Activated CD4-positive, alpha-beta T cell treated with anti-CD3 and anti-CD28 coated beads, Interleukin-2, amount 10 ng/mL, durations not matched to agents 24 days and 14 days (primary cell): ENCODE results near the gene USP21. TPM values are rescaled to one million over a fixed set of nuclear protein-coding genes. Genes with fewer than 3 reads are reported as not detected.

Experiments used
- DNase-seq: peaks from one replicate; pipeline ENCODE4 v3.0.0; 2022
- H3K27ac Mint-ChIP-seq: one replicate; pipeline ENCODE4 v1.8.0; 2022; ENCODE audit warnings: mild to moderate bottlenecking, mixed read lengths
- H3K27me3 Mint-ChIP-seq: one replicate; pipeline ENCODE4 v1.8.0; 2022; ENCODE audit warnings: mixed read lengths
- H3K36me3 Mint-ChIP-seq: one replicate; pipeline ENCODE4 v1.8.0; 2022; ENCODE audit warnings: low read depth, mild to moderate bottlenecking, mixed read lengths
- H3K4me1 Mint-ChIP-seq: one replicate; pipeline ENCODE4 v1.8.0; 2021; ENCODE audit warnings: mixed read lengths
- H3K4me3 Mint-ChIP-seq: one replicate; pipeline ENCODE4 v1.8.0; 2022; ENCODE audit warnings: mild to moderate bottlenecking, moderate library complexity, mixed read lengths
- H3K9me3 Mint-ChIP-seq: one replicate; pipeline ENCODE4 v1.8.0; 2021; ENCODE audit warnings: mixed read lengths
- intact Hi-C: fragments of 100-400 bp; cut with micrococcal nuclease; formaldehyde crosslinking; loops from one replicate; pipeline ENCODE4 v1.15.1; 2023
- total RNA-seq: library from RNA; stranded (reverse); gene quantifications from 2 replicates; pipeline ENCODE4 v1.2.3, GENCODE V29; 2022

USP21 gene
- total RNA-seq, 1 donor from 2014 or later, result 32.7 TPM

- H3K4me3 Mint-ChIP-seq, result peak overlapping the region; percentile 83
- H3K27ac Mint-ChIP-seq, result peak overlapping the region; percentile 98
- intact Hi-C loops, result loop anchor here (1.0 to 2.0 kb wide), 4 partner anchors 10 to 35 kb away; partner anchors contain the start of genes B4GALT3, DEDD and UFC1
- peaks cover 39% of the 10 kb centered on the region for H3K4me1 Mint-ChIP-seq
- peaks cover 49% of the 10 kb centered on the region for H3K36me3 Mint-ChIP-seq
- no peak for DNase-seq
- H3K9me3 Mint-ChIP-seq, result no peaks in the 10 kb centered on the region
- no peaks in the 10 kb centered on the region for H3K27me3 Mint-ChIP-seq
These were observed 7.6 kb downstream of the USP21 start for GRCh38 chr1:161166669-161167548.

DNA sequence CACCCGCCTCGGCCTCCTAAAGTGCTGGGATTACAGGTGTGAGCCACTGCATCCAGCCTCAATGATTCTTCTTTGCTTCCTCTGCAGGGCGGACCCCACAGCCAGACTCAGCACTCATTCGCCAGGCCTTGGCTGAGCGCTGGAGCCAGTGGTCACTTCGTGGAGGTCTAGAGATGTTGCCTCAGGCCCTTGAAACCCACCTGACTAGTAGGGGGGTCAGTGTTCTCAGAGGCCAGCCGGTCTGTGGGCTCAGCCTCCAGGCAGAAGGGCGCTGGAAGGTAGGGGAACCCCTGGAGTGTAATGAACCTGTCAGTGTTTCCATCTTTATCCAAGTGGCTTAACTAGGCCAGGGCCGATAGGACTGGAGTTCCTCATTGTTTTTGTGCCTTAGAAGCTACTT lies 9.6 kb downstream of the USP21 start:
- peaks cover 50% of the 10 kb centered on the region for H3K36me3 Mint-ChIP-seq
- H3K27ac Mint-ChIP-seq, result peak overlapping the region; percentile 37
- intact Hi-C loops, result no loop called here
- no peak for DNase-seq
- H3K4me1 Mint-ChIP-seq, result peaks cover 37% of the 10 kb centered on the region
- H3K9me3 Mint-ChIP-seq, result no peaks in the 10 kb centered on the region
- no peaks in the 10 kb centered on the region for H3K27me3 Mint-ChIP-seq
- no peak overlapping the region for H3K4me3 Mint-ChIP-seq

DNA sequence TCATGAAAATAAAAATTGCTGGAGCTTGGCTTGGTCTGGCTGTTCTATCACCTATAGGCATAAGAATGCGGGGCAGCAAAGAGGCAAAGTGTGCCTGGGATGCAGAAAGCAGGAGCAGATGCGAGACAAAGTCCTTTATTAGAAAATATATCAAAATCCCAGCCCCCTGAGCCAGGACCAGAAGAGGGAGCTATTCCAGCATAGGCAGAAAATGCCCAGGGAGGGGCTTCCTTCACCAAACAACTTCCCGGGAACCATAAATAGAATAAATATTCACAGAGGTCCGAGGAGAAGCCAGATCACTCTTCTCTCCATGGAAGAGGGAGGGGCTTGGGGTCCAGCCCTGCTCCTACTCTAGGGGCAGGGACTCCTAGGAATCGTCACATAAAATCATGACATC lies 11.9 kb downstream of the USP21 start:
- no peak for DNase-seq
- H3K36me3 Mint-ChIP-seq, result peaks cover 59% of the 10 kb centered on the region
- H3K4me3 Mint-ChIP-seq, result no peak overlapping the region
- H3K9me3 Mint-ChIP-seq, result no peaks in the 10 kb centered on the region
- intact Hi-C loops, result no loop called here
- peaks cover 40% of the 10 kb centered on the region for H3K4me1 Mint-ChIP-seq
- H3K27ac Mint-ChIP-seq, result no peak overlapping the region
- no peaks in the 10 kb centered on the region for H3K27me3 Mint-ChIP-seq

DNA sequence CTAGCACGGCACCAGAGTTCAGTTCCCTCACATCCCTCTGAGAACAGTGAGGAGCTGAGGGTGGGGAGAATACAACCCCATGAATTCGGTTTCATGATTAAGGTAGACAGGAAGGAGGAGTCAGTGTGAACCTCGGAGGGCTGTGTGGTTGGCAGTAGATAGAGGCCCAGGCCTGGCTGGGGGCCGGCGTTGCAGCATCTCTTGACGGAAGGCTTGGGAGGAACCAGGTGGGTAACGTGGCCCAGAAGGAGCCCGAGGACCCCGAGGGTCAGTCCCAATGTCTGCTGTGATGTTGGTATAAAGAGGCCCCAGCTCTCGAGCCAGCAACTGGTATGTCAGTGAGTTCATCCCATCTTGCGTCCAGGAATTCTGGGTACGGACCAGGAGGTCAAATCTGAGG lies 12.4 kb downstream of the USP21 start:
- H3K4me3 Mint-ChIP-seq, result no peak overlapping the region
- no peaks in the 10 kb centered on the region for H3K27me3 Mint-ChIP-seq
- intact Hi-C loops, result no loop called here
- H3K27ac Mint-ChIP-seq, result no peak overlapping the region
- H3K36me3 Mint-ChIP-seq, result peaks cover 63% of the 10 kb centered on the region
- DNase-seq, result no peak
- H3K9me3 Mint-ChIP-seq, result no peaks in the 10 kb centered on the region
- peaks cover 44% of the 10 kb centered on the region for H3K4me1 Mint-ChIP-seq

- Mint-ChIP-seq H3K4me1 (peaks cover 42% of the 10 kb centered on the region), H3K36me3 (peaks cover 65% of the 10 kb centered on the region)
- intact Hi-C loops, result no loop called here
These were observed 13.0 kb downstream of the USP21 start for GRCh38 chr1:161172349-161172748.

DNA sequence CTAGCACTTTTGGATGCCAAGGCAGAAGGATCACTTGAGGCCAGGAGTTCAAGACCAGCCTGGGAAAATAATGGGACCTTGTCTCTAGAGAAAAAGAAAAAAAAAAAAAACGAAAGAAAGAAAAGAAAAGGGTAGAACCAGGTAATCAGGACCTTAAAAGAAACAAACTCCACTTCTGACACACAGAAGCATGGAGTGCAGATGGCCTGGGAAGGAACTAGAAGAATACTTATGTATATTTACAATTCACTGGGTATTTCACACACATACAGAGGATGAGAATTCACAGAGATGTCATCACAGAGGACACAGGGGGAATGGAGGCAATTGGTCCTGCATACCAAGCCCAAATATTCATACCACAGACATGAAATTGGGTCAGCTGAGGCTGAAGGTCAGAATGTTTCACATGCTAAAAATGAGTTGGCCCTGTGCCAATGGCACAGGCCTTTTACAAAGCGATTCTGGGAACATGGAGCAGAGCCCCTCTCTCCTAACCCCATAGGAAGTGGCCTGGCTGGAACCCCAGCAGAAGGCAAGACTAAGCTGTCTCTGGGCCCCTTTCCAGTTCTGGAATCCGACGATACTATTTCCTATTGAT lies 13.6 kb downstream of the USP21 start:
- H3K27me3 Mint-ChIP-seq, result no peaks in the 10 kb centered on the region
- no peak overlapping the region for H3K4me3 Mint-ChIP-seq
- H3K36me3 Mint-ChIP-seq, result peaks cover 65% of the 10 kb centered on the region
- peaks cover 45% of the 10 kb centered on the region for H3K4me1 Mint-ChIP-seq
- DNase-seq, result no peak
- no peaks in the 10 kb centered on the region for H3K9me3 Mint-ChIP-seq
- no peak overlapping the region for H3K27ac Mint-ChIP-seq
- intact Hi-C loops, result no loop called here

More at GRCh38 chr1:161172349-161172748, 13.0 kb downstream of the USP21 start:
- Mint-ChIP-seq H3K4me3 (no peak overlapping the region), H3K27ac (no peak overlapping the region), H3K27me3 (no peaks in the 10 kb centered on the region), H3K9me3 (no peaks in the 10 kb centered on the region)
- DNase-seq, result no peak

- intact Hi-C loops, result no loop called here
- Mint-ChIP-seq H3K27ac (no peak overlapping the region), H3K36me3 (peaks cover 65% of the 10 kb centered on the region), H3K9me3 (no peaks in the 10 kb centered on the region), H3K4me1 (peaks cover 47% of the 10 kb centered on the region), H3K4me3 (no peak overlapping the region), H3K27me3 (no peaks in the 10 kb centered on the region)
- DNase-seq, result no peak
These were observed 14.4 kb downstream of the USP21 start for GRCh38 chr1:161173711-161174110.

GRCh38 chr1:161174911-161175310 lies 15.6 kb downstream of the USP21 start:
- intact Hi-C loops, result no loop called here
- Mint-ChIP-seq H3K27me3 (no peaks in the 10 kb centered on the region), H3K4me3 (peak overlapping the region; percentile 100), H3K4me1 (peaks cover 44% of the 10 kb centered on the region), H3K36me3 (peaks cover 60% of the 10 kb centered on the region), H3K9me3 (no peaks in the 10 kb centered on the region), H3K27ac (peak overlapping the region; percentile 1)
- no peak for DNase-seq

DNA sequence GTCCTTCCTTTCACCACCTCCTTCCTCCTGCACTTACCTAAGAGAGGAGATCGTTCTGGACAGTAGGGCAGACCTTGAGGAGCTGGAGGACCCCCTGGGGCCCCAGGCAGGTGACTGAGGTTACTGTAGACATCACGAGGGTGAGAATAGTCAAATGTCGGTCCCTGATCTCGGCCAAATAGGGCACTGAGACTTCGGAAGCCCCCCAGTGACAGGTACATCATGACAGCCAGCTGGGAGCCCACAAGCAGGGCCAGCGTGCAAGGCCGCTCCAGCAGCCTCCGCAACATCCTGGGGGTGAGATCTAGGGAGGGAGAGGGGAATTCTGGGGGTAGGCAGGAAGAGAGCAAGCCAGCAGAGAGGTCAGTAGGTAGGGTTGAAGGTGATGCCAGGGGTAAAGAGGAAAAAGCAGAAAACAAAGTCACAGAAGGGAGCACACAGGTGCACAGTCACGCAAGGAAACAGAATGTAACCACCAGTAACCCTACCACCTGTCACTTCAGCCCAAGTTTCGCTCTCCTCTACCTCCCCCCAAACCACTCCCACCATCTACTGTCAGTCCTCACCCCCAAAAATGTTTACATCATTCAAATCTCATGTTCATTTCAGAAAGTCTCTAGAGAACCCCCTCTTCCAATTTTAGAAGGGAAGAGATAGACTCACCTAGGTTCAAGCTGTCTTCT lies 16.6 kb downstream of the USP21 start:
- no peaks in the 10 kb centered on the region for H3K9me3 Mint-ChIP-seq
- no peak for DNase-seq
- peaks cover 51% of the 10 kb centered on the region for H3K4me1 Mint-ChIP-seq
- H3K36me3 Mint-ChIP-seq, result peaks cover 56% of the 10 kb centered on the region
- intact Hi-C loops, result loop anchor here (2.0 kb wide), 1 partner anchor 17 kb away; the partner anchor contains the start of gene USP21
- peak overlapping the region; percentile 100 for H3K4me3 Mint-ChIP-seq
- H3K27me3 Mint-ChIP-seq, result no peaks in the 10 kb centered on the region
- H3K27ac Mint-ChIP-seq, result peak overlapping the region; percentile 100

DNA sequence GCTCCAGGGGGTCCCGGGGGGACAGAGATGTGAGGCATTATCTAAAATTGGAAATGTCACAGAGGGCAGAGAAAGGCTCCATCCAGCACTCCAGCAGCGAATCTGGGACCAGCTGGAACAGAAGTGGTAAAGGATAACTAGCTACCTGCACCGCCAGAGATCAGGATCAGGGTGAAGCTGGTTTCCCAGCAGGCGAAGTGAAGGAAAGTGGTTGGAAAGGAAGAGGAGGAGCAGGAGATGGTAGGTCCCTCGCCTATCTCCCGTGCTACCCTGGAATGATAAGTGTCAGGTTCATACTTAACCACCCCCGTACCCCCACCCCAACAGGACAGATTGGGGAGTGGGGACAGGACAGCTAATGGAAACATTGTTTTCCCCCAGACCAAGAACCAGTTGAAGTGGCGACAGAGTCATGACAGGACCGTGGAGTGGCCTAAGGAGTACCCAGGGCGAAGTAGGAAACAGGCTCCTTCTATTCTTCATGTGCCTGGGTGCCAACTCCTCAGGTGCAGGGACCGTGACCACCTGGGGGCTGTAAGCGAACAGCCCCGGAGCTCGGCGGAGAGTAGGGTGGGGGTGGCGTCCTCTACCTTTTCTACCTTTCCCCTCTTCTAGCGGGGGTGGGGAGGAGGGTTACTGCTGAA lies 17.3 kb downstream of the USP21 start:
- Mint-ChIP-seq H3K4me3 (peak overlapping the region; percentile 100), H3K36me3 (peaks cover 50% of the 10 kb centered on the region), H3K9me3 (no peaks in the 10 kb centered on the region), H3K4me1 (peaks cover 54% of the 10 kb centered on the region), H3K27ac (peak overlapping the region; percentile 100), H3K27me3 (no peaks in the 10 kb centered on the region)
- DNase-seq, result no peak
- intact Hi-C loops, result loop anchor here (1.0 to 2.0 kb wide), 2 partner anchors 10 to 18 kb away; partner anchors contain the start of genes PPOX and USP21

- Mint-ChIP-seq H3K4me1 (peaks cover 59% of the 10 kb centered on the region), H3K27ac (peak within 1 kb of the TSS; percentile 100), H3K27me3 (no peaks in the 10 kb centered on the region), H3K36me3 (peaks cover 42% of the 10 kb centered on the region), H3K9me3 (no peaks in the 10 kb centered on the region), H3K4me3 (peak within 1 kb of the TSS; percentile 100)
- DNase-seq, result peak; percentile 99
- intact Hi-C loops, result loop anchor here (1.0 to 2.0 kb wide), 2 partner anchors 11 to 19 kb away; partner anchors contain the start of genes PPOX and USP21
These were observed 18.0 kb downstream of the USP21 start, which contains the start of gene B4GALT3 for GRCh38 chr1:161177112-161177935. B4GALT3 (minus strand) TSS chr1:161177507; CDS start chr1:161176060, 1,447 bp downstream.

GRCh38 chr1:161177936-161178244 lies 18.6 kb downstream of the USP21 start:
- Mint-ChIP-seq H3K9me3 (no peaks in the 10 kb centered on the region), H3K36me3 (peaks cover 37% of the 10 kb centered on the region), H3K27ac (peak overlapping the region; percentile 100), H3K4me1 (peaks cover 59% of the 10 kb centered on the region), H3K27me3 (no peaks in the 10 kb centered on the region), H3K4me3 (peak overlapping the region; percentile 100)
- DNase-seq, result no peak
- intact Hi-C loops, result loop anchor here (1.0 to 2.0 kb wide), 2 partner anchors 12 to 19 kb away; partner anchors contain the start of genes PPOX and USP21

DNA sequence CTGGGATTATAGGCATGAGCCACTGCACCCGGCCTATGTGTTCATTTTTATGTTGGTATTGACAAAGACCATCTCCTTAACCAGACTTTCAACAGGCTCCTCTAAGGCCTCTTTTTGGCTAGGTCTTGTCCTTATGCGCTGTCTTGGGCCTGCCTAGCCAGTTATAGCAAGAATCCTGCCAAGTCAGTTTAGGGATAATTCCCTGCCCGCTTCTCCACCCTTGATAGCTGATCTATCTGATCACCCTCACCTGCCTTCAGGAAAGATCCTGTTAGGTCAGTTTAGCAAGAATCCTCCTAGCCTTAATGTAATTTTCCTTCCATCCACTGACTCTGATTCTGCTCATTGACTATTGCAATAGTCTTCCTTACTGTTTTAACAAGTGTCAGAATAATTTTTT lies 20.4 kb downstream of the USP21 start:
- intact Hi-C loops, result no loop called here
- Mint-ChIP-seq H3K36me3 (peaks cover 22% of the 10 kb centered on the region), H3K27ac (no peak overlapping the region), H3K4me1 (peaks cover 66% of the 10 kb centered on the region), H3K9me3 (no peaks in the 10 kb centered on the region), H3K4me3 (no peak overlapping the region), H3K27me3 (no peaks in the 10 kb centered on the region)
- no peak for DNase-seq
